Prostate gland (tissue), 2 donors: Measurements from ENCODE around the gene HERPUD1.

Experiments
- CTCF ChIP-seq, 4 experiments: fragments of 200-600 bp in 2 of 4; fragments of 450-650 bp in 2 of 4; sonication (generic) in 2 of 4; IDR thresholded peaks; 1 replicate in 3 of 4; 2 replicates in 1 of 4; pipeline ENCODE4 v1.5.1; 2016 to 2019; ENCODE audit warnings: antibody characterized with exemption in 4 of 4, mild to moderate bottlenecking in 2 of 4, moderate library complexity in 2 of 4
- POLR2A ChIP-seq: fragments of 450-650 bp; IDR thresholded peaks from one replicate; pipeline ENCODE4 v1.6.1; 2016; ENCODE audit warnings: antibody characterized with exemption, mild to moderate bottlenecking

DNA sequence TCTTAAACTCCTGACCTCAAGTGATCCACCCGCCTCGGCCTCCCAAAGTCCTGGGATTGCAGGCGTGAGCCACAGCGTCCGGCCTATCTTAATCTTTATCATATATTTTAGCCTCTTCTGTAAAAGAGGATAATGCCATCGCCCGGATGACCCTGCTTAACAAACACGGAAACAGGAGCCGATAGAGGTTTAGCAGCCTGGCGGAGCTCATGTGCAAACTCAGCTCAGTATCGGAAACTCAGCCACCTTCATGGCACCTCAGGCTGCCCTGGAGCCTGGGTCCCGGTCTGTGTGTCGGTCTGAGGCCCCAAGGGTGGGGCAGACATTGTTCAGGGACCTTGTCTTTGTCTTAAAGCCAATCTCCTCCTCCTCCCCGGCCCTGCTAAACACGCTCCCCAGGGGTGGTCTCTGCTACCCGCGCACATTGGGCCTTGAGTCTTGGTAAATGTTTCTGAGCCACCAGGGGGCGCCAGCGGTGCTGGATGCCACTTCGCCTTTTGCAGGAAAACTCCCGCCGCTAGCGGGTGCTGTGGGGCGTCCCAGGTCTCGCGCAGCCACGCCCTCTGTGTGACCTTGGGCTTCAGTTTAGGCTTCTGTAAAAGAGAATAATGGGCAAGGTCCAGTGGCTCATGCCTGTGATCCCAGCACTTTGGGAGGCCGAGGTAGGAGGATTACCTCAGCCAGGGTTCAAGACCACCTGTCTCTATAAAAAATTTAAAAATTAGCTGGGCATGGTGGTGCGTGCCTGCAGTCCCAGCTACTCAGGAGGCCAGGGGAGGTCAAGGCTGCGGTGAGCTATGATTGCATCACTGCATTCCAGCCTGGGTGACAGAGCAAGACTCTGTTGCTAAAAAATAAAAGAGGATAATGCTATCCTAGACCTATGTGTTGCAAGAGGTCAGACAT lies 32.6 kb downstream of the HERPUD1 start:
- TF ChIP-seq POLR2A (no peak), CTCF (IDR thresholded peaks at IDR 0.05) (peak; percentile 50 to 82 (median 70))
